ENCODE measurements around the gene IGSF11. TPM values are rescaled to one million over a fixed set of nuclear protein-coding genes. Genes with fewer than 3 reads are reported as not detected.

IGSF11 gene
- total RNA-seq, 1 donor from 2014 or later = 1.1 TPM

- no peak for TF ChIP-seq CTCF (IDR thresholded peaks at IDR 0.05; ENCODE audit: insufficient read depth, low read length, severe bottlenecking)
- H3K27me3 ChIP-seq (ENCODE audit: control insufficient read depth, insufficient read depth, low read length) = no peaks in the 10 kb centered on the region
- DNase-seq (ENCODE audit: low read depth) (no peak), FAIRE-seq (no peak)
- H3K4me3 ChIP-seq (ENCODE audit: low read depth, low read length) = no peak overlapping the region
- H3K36me3 ChIP-seq (ENCODE audit: control insufficient read depth, insufficient read depth, low read length) = no peaks in the 10 kb centered on the region
Observed at GRCh38 chr3:118932822-118933558, 101.7 kb downstream of the IGSF11 start.

- Histone ChIP-seq H3K27me3 (ENCODE audit: control insufficient read depth, insufficient read depth, low read length) (no peaks in the 10 kb centered on the region), H3K4me3 (ENCODE audit: low read depth, low read length) (no peak overlapping the region), H3K36me3 (ENCODE audit: control insufficient read depth, insufficient read depth, low read length) (no peaks in the 10 kb centered on the region)
- no peak for TF ChIP-seq CTCF (IDR thresholded peaks at IDR 0.05; ENCODE audit: insufficient read depth, low read length, severe bottlenecking)
- no peak for DNase-seq (ENCODE audit: low read depth)
- no peak for FAIRE-seq
Observed at GRCh38 chr3:118931996-118932395, 102.7 kb downstream of the IGSF11 start.

- no peak for TF ChIP-seq CTCF (IDR thresholded peaks at IDR 0.05; ENCODE audit: insufficient read depth, low read length, severe bottlenecking)
- Histone ChIP-seq H3K27me3 (ENCODE audit: control insufficient read depth, insufficient read depth, low read length) (no peaks in the 10 kb centered on the region), H3K4me3 (ENCODE audit: low read depth, low read length) (no peak overlapping the region), H3K36me3 (ENCODE audit: control insufficient read depth, insufficient read depth, low read length) (no peaks in the 10 kb centered on the region)
- no peak for DNase-seq (ENCODE audit: low read depth)
- no peak for FAIRE-seq
Observed at GRCh38 chr3:118927449-118927848, 107.2 kb downstream of the IGSF11 start.

GRCh38 chr3:118912188-118912587 lies 122.5 kb downstream of the IGSF11 start:
- Histone ChIP-seq H3K27me3 (ENCODE audit: control insufficient read depth, insufficient read depth, low read length) (no peaks in the 10 kb centered on the region), H3K4me3 (ENCODE audit: low read depth, low read length) (no peak overlapping the region), H3K36me3 (ENCODE audit: control insufficient read depth, insufficient read depth, low read length) (no peaks in the 10 kb centered on the region)
- DNase-seq (ENCODE audit: low read depth) = no peak
- no peak for FAIRE-seq
- TF ChIP-seq CTCF (IDR thresholded peaks at IDR 0.05; ENCODE audit: insufficient read depth, low read length, severe bottlenecking) = no peak

- Histone ChIP-seq H3K27me3 (ENCODE audit: control insufficient read depth, insufficient read depth, low read length) (no peaks in the 10 kb centered on the region), H3K36me3 (ENCODE audit: control insufficient read depth, insufficient read depth, low read length) (no peaks in the 10 kb centered on the region), H3K4me3 (ENCODE audit: low read depth, low read length) (no peak overlapping the region)
- no peak for TF ChIP-seq CTCF (IDR thresholded peaks at IDR 0.05; ENCODE audit: insufficient read depth, low read length, severe bottlenecking)
- FAIRE-seq = no peak
- DNase-seq (ENCODE audit: low read depth) = no peak
Observed at GRCh38 chr3:118910332-118910731, 124.3 kb downstream of the IGSF11 start.

GRCh38 chr3:118909763-118910162 lies 124.9 kb downstream of the IGSF11 start:
- Histone ChIP-seq H3K36me3 (ENCODE audit: control insufficient read depth, insufficient read depth, low read length) (no peaks in the 10 kb centered on the region), H3K4me3 (ENCODE audit: low read depth, low read length) (no peak overlapping the region), H3K27me3 (ENCODE audit: control insufficient read depth, insufficient read depth, low read length) (no peaks in the 10 kb centered on the region)
- FAIRE-seq (no peak), DNase-seq (ENCODE audit: low read depth) (peak; percentile 82)
- no peak for TF ChIP-seq CTCF (IDR thresholded peaks at IDR 0.05; ENCODE audit: insufficient read depth, low read length, severe bottlenecking)

Measured in bronchial epithelial cell (primary cell).